ENCODE results near the gene KREMEN2.

Gene KREMEN2

GRCh38 chr16:2981177-2981898 lies 17.3 kb downstream of the KREMEN2 start:
- DNase-seq: no peak

- no peak for DNase-seq
These were observed 17.8 kb downstream of the KREMEN2 start for GRCh38 chr16:2981899-2982250.

GRCh38 chr16:2982402-2982801 lies 18.3 kb downstream of the KREMEN2 start:
- DNase-seq: no peak

- DNase-seq: peak; percentile 87
These were observed 19.6 kb downstream of the KREMEN2 start for GRCh38 chr16:2983706-2984136.

GRCh38 chr16:2985462-2985861 lies 21.4 kb downstream of the KREMEN2 start:
- DNase-seq: no peak

- DNase-seq: no peak
These were observed 21.8 kb downstream of the KREMEN2 start for GRCh38 chr16:2985893-2986355.

- no peak for DNase-seq
These were observed 22.6 kb downstream of the KREMEN2 start for GRCh38 chr16:2986623-2987188.

- DNase-seq: no peak
These were observed 23.2 kb downstream of the KREMEN2 start for GRCh38 chr16:2987286-2987685.

GRCh38 chr16:2987833-2988232 lies 23.8 kb downstream of the KREMEN2 start:
- no peak for DNase-seq

- DNase-seq: no peak
These were observed 24.6 kb downstream of the KREMEN2 start for GRCh38 chr16:2988590-2989099.

GRCh38 chr16:2990891-2991290 lies 26.8 kb downstream of the KREMEN2 start:
- no peak for DNase-seq

- no peak for DNase-seq
These were observed 27.6 kb downstream of the KREMEN2 start for GRCh38 chr16:2991566-2992261.

GRCh38 chr16:2992383-2993081 lies 28.5 kb downstream of the KREMEN2 start:
- no peak for DNase-seq

- no peak for DNase-seq
These were observed 32.2 kb downstream of the KREMEN2 start for GRCh38 chr16:2996298-2996697.

GRCh38 chr16:2999929-3000328 lies 35.9 kb downstream of the KREMEN2 start:
- DNase-seq: no peak

- no peak for DNase-seq
These were observed 36.5 kb downstream of the KREMEN2 start for GRCh38 chr16:3000540-3000939.

- DNase-seq: no peak
These were observed 37.2 kb downstream of the KREMEN2 start for GRCh38 chr16:3001316-3001715.

GRCh38 chr16:3003582-3004270 lies 39.7 kb downstream of the KREMEN2 start:
- DNase-seq: peak; percentile 98

- peak; percentile 34 for DNase-seq
These were observed 40.2 kb downstream of the KREMEN2 start for GRCh38 chr16:3004319-3004718.

- no peak for DNase-seq
These were observed 40.8 kb downstream of the KREMEN2 start for GRCh38 chr16:3004781-3005284.

- no peak for DNase-seq
These were observed 43.2 kb downstream of the KREMEN2 start for GRCh38 chr16:3007059-3007956.
